ENCODE data around the gene SIPA1L2. TPM values are rescaled to one million over a fixed set of nuclear protein-coding genes. Genes with fewer than 3 reads are reported as not detected.

SIPA1L2 gene
- total and polyA plus RNA-seq, 4 donors, result 21.2 to 52.8 (median 39.9) TPM

DNA sequence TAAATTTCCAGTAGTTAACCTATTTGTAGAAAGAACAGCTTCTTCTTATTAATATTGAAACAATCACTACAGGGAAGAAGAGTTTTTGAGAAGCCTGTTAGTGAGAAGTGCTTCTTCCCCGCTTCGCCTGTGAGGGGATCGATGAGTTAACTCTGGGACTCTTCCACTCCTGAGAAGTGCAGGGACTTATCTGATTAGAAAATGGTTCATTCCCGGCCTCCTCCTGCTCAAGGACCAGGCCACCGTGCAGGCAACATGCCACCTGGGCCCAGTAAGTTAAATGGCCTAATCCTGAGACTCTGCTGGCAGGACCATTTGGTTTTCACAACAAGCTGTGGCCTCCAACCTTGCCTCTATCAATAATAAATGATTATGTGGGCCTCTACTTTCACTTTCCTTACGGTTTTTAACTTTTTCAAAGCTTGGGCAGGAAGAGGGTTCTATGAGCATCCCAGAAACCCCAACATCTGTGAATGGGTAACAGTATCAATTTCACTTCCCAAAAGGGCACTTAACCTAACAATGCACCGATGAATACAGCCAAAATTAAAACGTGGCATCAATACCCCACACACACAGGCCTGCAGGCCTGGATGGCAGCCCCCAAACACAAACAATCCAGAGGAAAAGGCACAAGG lies 33.1 kb downstream of the SIPA1L2 start:
- WGBS (ENCODE audit: insufficient coverage), result 59% methylated on average over 3 of the region's 8 CpGs
- DNase-seq (ENCODE audit: low read depth in 4 of 6, low spot score in 6 of 6), result peak in 1 of 6 donors; percentile 50
- Histone ChIP-seq H3K9me3 (ENCODE audit: control insufficient read depth, insufficient read depth, low read length) (no peaks in the 10 kb centered on the region), H3K27ac (ENCODE audit: low read depth, low read length) (no peak overlapping the region), H3K27me3 (ENCODE audit: control insufficient read depth, insufficient read depth, low read length) (no peaks in the 10 kb centered on the region), H3K36me3 (ENCODE audit: control insufficient read depth, insufficient read depth, low read length) (no peaks in the 10 kb centered on the region), H3K4me1 (ENCODE audit: control insufficient read depth, insufficient read depth, low read length) (peaks cover 13% of the 10 kb centered on the region), H3K4me3 (ENCODE audit: low read depth, low read length) (no peak overlapping the region)

DNA sequence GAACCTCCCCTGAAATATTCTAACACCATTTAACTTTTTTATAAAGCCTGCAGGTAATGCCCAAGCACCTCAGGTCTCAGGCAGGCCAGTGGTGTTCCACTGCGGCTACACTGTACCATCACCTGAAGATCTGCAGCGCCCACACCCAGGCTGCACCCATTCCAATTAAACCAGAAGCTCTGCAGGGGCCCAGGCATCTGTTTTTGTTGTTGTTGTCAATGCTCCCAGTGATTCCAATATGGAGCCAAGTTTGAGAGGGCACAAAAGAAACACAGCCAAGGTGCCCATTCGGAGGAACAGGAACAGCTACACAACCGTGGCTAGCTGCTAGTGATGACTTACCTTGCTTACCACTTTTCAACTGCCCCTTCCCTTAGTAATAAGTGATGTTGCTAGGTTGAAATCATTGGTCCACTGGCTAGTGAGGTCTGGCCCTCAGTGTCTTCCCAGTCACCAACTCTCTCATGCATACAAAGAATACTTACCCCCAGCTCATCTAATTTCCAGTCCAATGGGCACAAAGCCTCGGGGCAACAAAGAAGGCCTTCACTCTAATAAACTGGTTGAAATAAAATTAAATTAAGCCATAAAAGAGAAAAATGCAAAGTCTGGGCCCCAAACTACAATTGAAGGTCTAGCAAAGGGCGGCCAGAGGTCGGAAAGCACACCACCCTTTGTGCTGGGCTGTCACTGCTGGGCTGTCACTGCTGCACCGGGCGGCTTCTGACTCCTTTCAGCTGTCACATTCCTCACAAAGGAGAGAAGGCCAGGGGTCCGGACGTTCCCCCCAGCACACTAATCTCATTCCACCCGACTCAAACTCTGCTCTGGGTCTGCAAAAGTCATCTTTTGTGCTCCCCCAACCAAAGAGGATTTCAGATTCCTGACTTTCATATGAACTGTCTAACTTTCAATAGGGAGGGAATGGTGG lies 34.9 kb downstream of the SIPA1L2 start:
- Histone ChIP-seq H3K4me3 (ENCODE audit: low read depth, low read length) (no peak overlapping the region), H3K27me3 (ENCODE audit: control insufficient read depth, insufficient read depth, low read length) (no peaks in the 10 kb centered on the region), H3K9me3 (ENCODE audit: control insufficient read depth, insufficient read depth, low read length) (no peaks in the 10 kb centered on the region), H3K36me3 (ENCODE audit: control insufficient read depth, insufficient read depth, low read length) (peaks cover 3% of the 10 kb centered on the region), H3K4me1 (ENCODE audit: control insufficient read depth, insufficient read depth, low read length) (peaks cover 13% of the 10 kb centered on the region), H3K27ac (ENCODE audit: low read depth, low read length) (no peak overlapping the region)
- no peak for DNase-seq (ENCODE audit: low read depth in 4 of 6, low spot score in 6 of 6)
- 62% methylated on average over 8 of the region's 12 CpGs for WGBS (ENCODE audit: insufficient coverage)

DNA sequence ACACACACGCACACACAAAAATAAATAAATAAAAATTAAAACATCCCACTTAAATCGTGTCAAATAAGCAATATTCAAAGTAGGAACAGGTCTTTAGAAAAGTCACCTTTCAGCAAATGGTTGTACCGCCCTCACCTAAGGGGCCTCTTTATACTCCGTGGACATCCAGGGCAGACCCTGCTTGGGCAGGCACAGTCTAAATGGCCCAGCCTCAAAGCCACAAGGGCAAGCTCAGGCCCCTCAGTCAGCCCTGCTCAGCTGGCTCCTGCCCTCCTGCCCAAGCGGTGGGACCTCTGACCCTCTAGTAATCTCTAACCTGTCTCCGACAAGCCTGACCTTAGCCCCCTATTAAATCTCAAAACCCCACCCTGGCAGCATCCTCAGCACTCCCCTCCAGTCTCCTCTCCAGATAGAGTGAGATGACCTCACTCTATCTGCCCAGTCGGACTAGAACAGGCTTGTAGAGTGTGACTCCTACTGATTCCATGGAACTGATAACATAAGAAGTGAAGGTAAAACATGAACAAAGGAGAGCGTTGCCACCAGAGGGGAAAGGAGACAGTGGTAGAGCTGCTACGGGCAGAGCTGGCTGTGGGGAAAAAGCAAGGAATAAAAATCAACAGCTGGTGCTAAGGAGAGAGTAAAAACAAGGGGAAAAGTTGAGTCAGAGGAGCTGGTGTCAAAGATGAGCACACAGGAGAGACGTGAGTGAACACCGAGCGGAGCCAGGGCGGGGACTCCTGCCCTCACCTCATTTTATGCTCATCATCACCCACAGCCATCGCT lies 36.0 kb downstream of the SIPA1L2 start:
- no peaks in the 10 kb centered on the region for H3K9me3 ChIP-seq (ENCODE audit: control insufficient read depth, insufficient read depth, low read length)
- DNase-seq (ENCODE audit: low read depth in 4 of 6, low spot score in 6 of 6), result no peak
- no peak overlapping the region for H3K4me3 ChIP-seq (ENCODE audit: low read depth, low read length)
- WGBS (ENCODE audit: insufficient coverage), result 62% methylated on average over 8 of the region's 14 CpGs
- H3K27me3 ChIP-seq (ENCODE audit: control insufficient read depth, insufficient read depth, low read length), result no peaks in the 10 kb centered on the region
- peaks cover 13% of the 10 kb centered on the region for H3K4me1 ChIP-seq (ENCODE audit: control insufficient read depth, insufficient read depth, low read length)
- no peak overlapping the region for H3K27ac ChIP-seq (ENCODE audit: low read depth, low read length)
- H3K36me3 ChIP-seq (ENCODE audit: control insufficient read depth, insufficient read depth, low read length), result peaks cover 3% of the 10 kb centered on the region

DNA sequence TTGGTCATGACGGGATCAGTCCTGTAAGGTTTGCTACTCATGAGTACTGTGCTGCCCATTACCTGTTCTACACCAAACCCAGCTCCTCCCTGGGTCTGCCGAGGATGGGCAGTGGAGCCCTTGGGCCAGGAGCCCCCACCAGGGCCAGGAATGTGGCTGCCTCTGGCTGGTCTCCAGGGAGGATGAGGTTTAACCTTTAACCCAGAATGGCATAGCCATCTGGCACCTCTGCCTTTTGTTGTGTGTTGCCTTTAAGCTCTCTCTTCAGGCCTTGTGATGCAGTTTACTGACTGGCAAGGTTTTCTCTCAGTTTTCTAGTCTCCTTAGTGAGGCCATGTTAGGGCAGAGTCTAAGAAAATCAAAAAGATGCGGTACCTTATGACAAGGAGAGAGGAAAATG lies 38.6 kb downstream of the SIPA1L2 start:
- no peaks in the 10 kb centered on the region for H3K27me3 ChIP-seq (ENCODE audit: control insufficient read depth, insufficient read depth, low read length)
- 100% methylated on average over 2 of the region's 3 CpGs for WGBS (ENCODE audit: insufficient coverage)
- peaks cover 3% of the 10 kb centered on the region for H3K36me3 ChIP-seq (ENCODE audit: control insufficient read depth, insufficient read depth, low read length)
- H3K4me1 ChIP-seq (ENCODE audit: control insufficient read depth, insufficient read depth, low read length), result peaks cover 13% of the 10 kb centered on the region
- no peaks in the 10 kb centered on the region for H3K9me3 ChIP-seq (ENCODE audit: control insufficient read depth, insufficient read depth, low read length)
- H3K27ac ChIP-seq (ENCODE audit: low read depth, low read length), result no peak overlapping the region
- no peak for DNase-seq (ENCODE audit: low read depth in 4 of 6, low spot score in 6 of 6)
- H3K4me3 ChIP-seq (ENCODE audit: low read depth, low read length), result no peak overlapping the region

DNA sequence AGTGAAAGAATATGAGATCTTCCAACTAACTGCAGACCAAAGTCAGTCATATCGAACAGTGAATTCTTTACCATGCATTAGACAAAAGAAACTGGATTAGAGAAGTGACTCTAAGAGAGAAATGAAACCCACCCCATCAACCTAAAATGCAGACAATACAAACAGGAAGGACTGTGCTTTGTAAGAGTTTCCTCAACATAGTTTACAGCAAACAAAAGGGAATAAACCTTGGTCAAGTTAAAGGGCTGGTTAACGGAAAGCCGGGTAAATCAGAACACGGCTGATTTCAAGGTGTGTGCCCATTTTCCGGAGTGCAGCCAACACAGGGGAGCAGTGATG lies 39.2 kb downstream of the SIPA1L2 start:
- WGBS (ENCODE audit: insufficient coverage), result 98% methylated on average over 4 of the region's 5 CpGs
- Histone ChIP-seq H3K4me1 (ENCODE audit: control insufficient read depth, insufficient read depth, low read length) (peaks cover 13% of the 10 kb centered on the region), H3K27me3 (ENCODE audit: control insufficient read depth, insufficient read depth, low read length) (no peaks in the 10 kb centered on the region), H3K27ac (ENCODE audit: low read depth, low read length) (no peak overlapping the region), H3K9me3 (ENCODE audit: control insufficient read depth, insufficient read depth, low read length) (no peaks in the 10 kb centered on the region), H3K4me3 (ENCODE audit: low read depth, low read length) (no peak overlapping the region), H3K36me3 (ENCODE audit: control insufficient read depth, insufficient read depth, low read length) (peaks cover 3% of the 10 kb centered on the region)
- DNase-seq (ENCODE audit: low read depth in 4 of 6, low spot score in 6 of 6), result no peak

DNA sequence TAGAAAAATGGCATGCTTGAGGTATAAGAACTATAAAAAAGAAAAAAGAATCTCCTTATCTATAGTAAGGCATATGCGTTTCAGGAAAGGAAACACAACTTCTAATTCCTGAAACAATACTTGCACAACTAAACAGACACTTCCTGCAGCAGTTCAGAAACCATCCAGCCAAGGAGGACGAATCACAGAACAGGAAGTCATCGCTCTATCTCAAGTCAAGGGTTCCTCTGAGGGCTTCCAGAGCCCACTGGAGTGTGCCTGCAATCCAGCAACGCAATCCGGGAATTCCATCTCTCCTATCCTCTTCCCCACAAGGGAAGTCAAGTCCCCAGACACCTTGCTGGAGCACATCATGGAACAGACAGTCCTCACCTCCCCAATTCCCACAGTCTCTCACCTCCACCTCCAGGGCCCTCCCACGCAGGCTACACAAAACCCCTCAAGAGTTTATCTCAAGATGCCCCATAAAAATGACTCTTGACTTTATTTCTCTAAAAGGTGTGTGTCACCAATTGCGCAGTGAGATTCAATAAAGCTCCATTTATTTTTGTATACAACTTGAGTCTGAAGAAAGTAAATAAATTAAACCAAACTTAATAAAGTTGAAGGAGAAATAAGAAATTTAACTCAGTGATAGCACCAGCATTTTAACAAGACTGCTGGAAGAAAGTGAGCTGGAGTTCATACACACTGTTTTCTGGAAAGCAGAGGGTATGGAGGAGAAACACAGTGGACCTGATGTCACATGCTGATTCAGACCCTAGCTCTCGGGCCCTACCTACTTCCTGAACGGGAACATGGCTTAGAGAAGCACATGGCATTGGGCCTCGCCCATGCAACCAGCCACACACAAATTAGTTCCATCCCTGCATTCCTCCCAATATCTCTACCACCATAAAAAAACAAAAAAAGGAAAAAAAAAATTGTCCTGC lies 39.9 kb downstream of the SIPA1L2 start:
- Histone ChIP-seq H3K4me1 (ENCODE audit: control insufficient read depth, insufficient read depth, low read length) (peaks cover 9% of the 10 kb centered on the region), H3K27ac (ENCODE audit: low read depth, low read length) (peak overlapping the region; percentile 16)
- 84% methylated on average over 8 of the region's 10 CpGs for WGBS (ENCODE audit: insufficient coverage)

DNA sequence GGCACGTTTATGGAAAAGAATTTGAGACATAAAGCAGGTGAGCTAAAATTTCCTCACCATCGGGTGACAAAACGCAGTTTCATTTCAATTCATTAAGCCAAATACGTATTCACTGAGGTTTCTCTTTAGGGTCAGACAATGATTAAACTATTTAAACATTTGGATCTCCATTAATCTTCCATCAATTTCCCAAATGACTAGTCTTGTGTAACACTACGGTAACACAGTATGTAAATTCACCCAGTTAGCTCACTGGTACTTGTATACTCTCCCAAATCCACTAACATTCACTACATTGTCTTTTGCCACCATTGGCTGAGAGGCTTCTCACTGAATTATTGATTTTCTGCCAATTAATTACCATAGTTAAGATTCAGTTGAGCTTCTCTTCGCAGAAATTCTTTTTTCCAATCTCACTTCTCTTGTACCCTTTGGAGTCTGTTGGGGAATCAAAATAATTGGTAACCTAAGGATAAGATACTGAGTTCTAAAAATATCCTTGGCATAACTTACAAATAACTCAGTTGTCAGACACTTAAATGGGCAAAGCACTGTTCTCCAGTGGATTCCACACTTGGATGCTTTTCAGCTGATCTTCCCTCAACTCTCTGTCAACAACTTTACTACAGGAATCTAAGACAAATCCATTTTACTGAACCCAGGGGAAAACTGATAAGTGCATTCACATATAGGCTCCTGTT lies 40.7 kb downstream of the SIPA1L2 start:
- no peak overlapping the region for H3K4me3 ChIP-seq (ENCODE audit: low read depth, low read length)
- DNase-seq (ENCODE audit: low read depth in 4 of 6, low spot score in 6 of 6), result no peak
- WGBS (ENCODE audit: insufficient coverage), result 71% methylated on average over 5 of the region's 6 CpGs
- H3K9me3 ChIP-seq (ENCODE audit: control insufficient read depth, insufficient read depth, low read length), result no peaks in the 10 kb centered on the region
- peaks cover 5% of the 10 kb centered on the region for H3K4me1 ChIP-seq (ENCODE audit: control insufficient read depth, insufficient read depth, low read length)
- no peak overlapping the region for H3K27ac ChIP-seq (ENCODE audit: low read depth, low read length)
- H3K27me3 ChIP-seq (ENCODE audit: control insufficient read depth, insufficient read depth, low read length), result no peaks in the 10 kb centered on the region
- peaks cover 3% of the 10 kb centered on the region for H3K36me3 ChIP-seq (ENCODE audit: control insufficient read depth, insufficient read depth, low read length)

More for the DNA sequence above, 39.9 kb downstream of the SIPA1L2 start:
- DNase-seq (ENCODE audit: low read depth in 4 of 6, low spot score in 6 of 6), result no peak
- Histone ChIP-seq H3K9me3 (ENCODE audit: control insufficient read depth, insufficient read depth, low read length) (no peaks in the 10 kb centered on the region), H3K4me3 (ENCODE audit: low read depth, low read length) (no peak overlapping the region), H3K36me3 (ENCODE audit: control insufficient read depth, insufficient read depth, low read length) (peaks cover 3% of the 10 kb centered on the region), H3K27me3 (ENCODE audit: control insufficient read depth, insufficient read depth, low read length) (no peaks in the 10 kb centered on the region)

DNA sequence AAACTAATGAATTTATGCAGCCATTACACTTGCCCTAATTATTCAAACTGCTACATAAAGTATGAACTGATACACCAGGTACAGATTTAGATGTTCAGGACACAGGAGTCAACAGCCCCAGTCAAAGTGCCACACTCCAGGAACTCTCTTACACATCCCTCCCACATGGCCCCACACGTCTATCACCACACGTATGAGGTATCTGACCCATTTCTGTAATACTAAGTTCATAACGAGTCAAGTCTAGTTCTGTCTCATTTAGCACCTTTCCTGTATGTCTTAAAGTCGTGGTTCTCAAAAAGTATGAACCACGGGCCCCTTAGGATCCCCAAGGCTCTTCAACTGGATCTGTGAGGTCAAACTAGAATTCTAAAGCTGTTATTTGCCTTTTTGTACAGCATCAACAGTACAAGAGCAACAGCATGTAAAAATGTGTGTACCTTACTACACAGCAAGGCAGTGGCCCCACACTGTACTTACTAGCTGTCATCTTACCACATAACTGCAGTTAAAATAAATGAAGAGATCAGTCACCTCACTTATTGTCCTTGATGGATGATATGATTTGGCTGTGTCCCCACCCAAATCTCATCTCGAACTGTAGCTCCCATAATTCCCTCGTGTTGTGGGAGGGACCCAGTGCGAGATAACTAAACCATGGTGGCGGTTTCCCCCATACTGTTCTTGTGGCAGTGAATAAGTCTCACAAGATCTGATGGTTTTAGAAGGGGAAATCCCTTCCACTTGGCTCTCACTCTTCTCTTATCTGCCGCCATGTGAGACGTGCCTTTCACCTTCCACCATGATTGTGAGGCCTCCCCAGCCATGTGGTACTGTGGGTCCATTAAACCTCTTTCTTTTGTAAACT lies 42.6 kb downstream of the SIPA1L2 start:
- WGBS (ENCODE audit: insufficient coverage), result 75% methylated on average over 5 of the region's 11 CpGs

More for the DNA sequence above, 42.6 kb downstream of the SIPA1L2 start:
- H3K4me1 ChIP-seq (ENCODE audit: control insufficient read depth, insufficient read depth, low read length), result no peaks in the 10 kb centered on the region
- H3K9me3 ChIP-seq (ENCODE audit: control insufficient read depth, insufficient read depth, low read length), result no peaks in the 10 kb centered on the region
- peaks cover 3% of the 10 kb centered on the region for H3K36me3 ChIP-seq (ENCODE audit: control insufficient read depth, insufficient read depth, low read length)
- DNase-seq (ENCODE audit: low read depth in 4 of 6, low spot score in 6 of 6), result no peak
- H3K27me3 ChIP-seq (ENCODE audit: control insufficient read depth, insufficient read depth, low read length), result no peaks in the 10 kb centered on the region
- no peak overlapping the region for H3K27ac ChIP-seq (ENCODE audit: low read depth, low read length)
- H3K4me3 ChIP-seq (ENCODE audit: low read depth, low read length), result no peak overlapping the region
